Brain pericyte (primary cell): ENCODE results near the gene SNRPF.

Source experiments
- DNase-seq: peaks from one replicate; pipeline ENCODE4 v3.0.0-alpha.2; 2012; ENCODE audit warnings: low read depth, low spot score

Gene SNRPF

GRCh38 chr12:95859344-95859816, 628 bp downstream of the SNRPF start:
- DNase-seq: no peak

GRCh38 chr12:95859947-95860850, 1.4 kb downstream of the SNRPF start:
- no peak for DNase-seq

- no peak for DNase-seq
Measured at GRCh38 chr12:95862038-95862437, 3.3 kb downstream of the SNRPF start.

- no peak for DNase-seq
Measured at GRCh38 chr12:95863337-95863736, 4.6 kb downstream of the SNRPF start.

- DNase-seq: no peak
Measured at GRCh38 chr12:95870897-95871296, 12.1 kb downstream of the SNRPF start.

- no peak for DNase-seq
Measured at GRCh38 chr12:95874452-95874851, 15.7 kb downstream of the SNRPF start.

- no peak for DNase-seq
Measured at GRCh38 chr12:95877622-95878021, 18.9 kb downstream of the SNRPF start.

- no peak for DNase-seq
Measured at GRCh38 chr12:95880895-95881294, 22.1 kb downstream of the SNRPF start.

GRCh38 chr12:95881331-95881955, 22.7 kb downstream of the SNRPF start:
- peak; percentile 5 for DNase-seq

GRCh38 chr12:95882080-95882479, 23.3 kb downstream of the SNRPF start:
- DNase-seq: no peak

- DNase-seq: no peak
Measured at GRCh38 chr12:95882873-95883272, 24.1 kb downstream of the SNRPF start.

- no peak for DNase-seq
Measured at GRCh38 chr12:95884998-95885397, 26.2 kb downstream of the SNRPF start.

GRCh38 chr12:95887311-95887710, 28.6 kb downstream of the SNRPF start:
- no peak for DNase-seq

- DNase-seq: no peak
Measured at GRCh38 chr12:95890958-95891357, 32.2 kb downstream of the SNRPF start.

- no peak for DNase-seq
Measured at GRCh38 chr12:95896846-95897245, 38.1 kb downstream of the SNRPF start.

GRCh38 chr12:95898081-95898480, 39.3 kb downstream of the SNRPF start:
- DNase-seq: no peak

- DNase-seq: no peak
Measured at GRCh38 chr12:95908573-95908972, 49.8 kb downstream of the SNRPF start.

- DNase-seq: no peak
Measured at GRCh38 chr12:95909871-95910270, 51.1 kb downstream of the SNRPF start.
